ENCODE results near the gene PLEKHM1. TPM values are rescaled to one million over a fixed set of nuclear protein-coding genes. Genes with fewer than 3 reads are reported as not detected.
"Not testable (repeated sequence)": the region's sequence is repeated elsewhere in the genome, so short reads cannot be mapped to it uniquely, and the experiment has no call there.

The PLEKHM1 gene
- total RNA-seq, 1 donor = 62.5 TPM

DNA sequence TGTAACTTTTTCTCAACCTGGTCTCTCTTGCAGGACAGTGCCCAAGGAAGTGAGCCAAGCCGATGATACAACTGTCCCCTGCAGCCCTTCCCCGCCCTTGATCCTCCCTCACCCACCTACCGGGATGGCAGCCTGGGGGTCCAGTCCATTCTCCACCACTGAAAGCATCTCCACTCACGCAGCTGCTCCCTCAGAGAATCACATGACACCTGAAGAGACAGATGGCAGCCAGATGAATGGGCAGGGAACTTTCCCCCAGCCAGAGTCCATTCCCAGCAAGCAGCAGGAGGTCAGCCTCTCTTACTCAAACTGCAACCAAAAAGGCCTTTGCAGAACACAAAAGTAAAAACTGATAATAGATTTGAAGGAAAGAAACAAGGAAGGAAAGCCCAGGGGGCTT is 8.2 kb downstream of the PLEKHM1 start:
- not testable (repeated sequence) for H3K27me3 ChIP-seq (ENCODE audit: insufficient read depth, low read length); H3K4me3 ChIP-seq (ENCODE audit: low read length)

DNA sequence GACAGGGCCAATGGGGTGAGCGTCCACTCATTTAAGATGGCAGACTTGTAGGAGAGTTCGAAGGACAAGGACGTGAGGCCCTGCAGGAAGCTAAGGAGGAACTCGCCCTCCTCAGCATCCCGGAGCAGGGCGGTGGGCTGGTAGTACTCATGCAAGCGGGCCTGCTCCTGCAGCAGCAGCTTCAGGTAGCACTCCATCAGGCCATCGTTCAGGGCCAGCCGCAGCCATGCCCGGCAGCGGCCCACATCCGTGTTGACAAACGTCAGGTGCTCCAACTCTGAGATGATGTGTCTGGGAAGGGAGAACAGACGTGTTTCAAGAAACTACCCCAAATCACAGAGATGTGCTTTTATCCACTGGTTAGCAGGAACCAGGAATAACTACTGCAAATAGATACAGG is 15.1 kb downstream of the PLEKHM1 start:
- H3K9me3 ChIP-seq (ENCODE audit: low read depth, low read length) = not testable (repeated sequence)

More for the DNA sequence above, 8.2 kb downstream of the PLEKHM1 start:
- not testable (repeated sequence) for H3K9me3 ChIP-seq (ENCODE audit: low read depth, low read length)
- peaks cover 23% of the 10 kb centered on the region for H3K4me1 ChIP-seq (ENCODE audit: insufficient read depth, low read length)

DNA sequence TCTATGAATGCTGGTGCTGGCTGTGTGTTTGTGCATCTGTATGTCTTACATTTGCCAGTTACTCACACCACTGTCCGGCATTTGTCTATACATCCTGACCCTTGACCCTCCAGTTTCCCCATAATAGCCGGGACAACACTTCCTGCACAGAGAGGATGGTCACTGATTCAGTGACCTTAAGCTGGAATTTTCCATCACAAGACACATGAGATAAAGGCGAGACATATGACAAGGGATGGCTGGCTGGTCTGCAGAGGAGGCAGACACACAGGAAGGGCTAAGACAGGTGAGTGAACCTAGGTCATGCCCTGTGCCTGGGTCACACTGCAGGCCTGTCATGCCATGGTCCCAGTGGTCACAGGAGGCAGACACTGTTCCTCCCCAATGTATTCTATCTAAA is 18.3 kb downstream of the PLEKHM1 start:
- not testable (repeated sequence) for H3K9me3 ChIP-seq (ENCODE audit: low read depth, low read length); H3K4me3 ChIP-seq (ENCODE audit: low read length); H3K4me1 ChIP-seq (ENCODE audit: insufficient read depth, low read length); H3K27me3 ChIP-seq (ENCODE audit: insufficient read depth, low read length)

More for the DNA sequence above, 15.1 kb downstream of the PLEKHM1 start:
- H3K4me1 ChIP-seq (ENCODE audit: insufficient read depth, low read length); H3K27me3 ChIP-seq (ENCODE audit: insufficient read depth, low read length); H3K4me3 ChIP-seq (ENCODE audit: low read length): not testable (repeated sequence)

DNA sequence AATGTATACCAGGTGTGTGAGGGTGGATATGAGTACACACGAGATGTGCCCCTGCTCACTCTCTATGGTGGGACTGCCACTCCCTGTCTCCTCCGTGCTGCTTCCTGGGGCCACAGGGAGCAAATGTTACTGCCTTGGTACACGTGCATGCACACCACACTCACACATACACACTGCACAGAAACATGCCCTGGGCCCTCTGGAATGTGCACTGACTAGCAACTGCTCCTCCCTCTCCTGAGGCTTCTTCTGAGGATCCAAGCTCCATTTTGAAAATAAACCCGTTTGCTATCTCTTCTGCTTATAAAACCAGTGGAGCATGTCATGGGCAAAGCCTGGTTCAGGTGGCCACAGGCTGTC is 21.3 kb downstream of the PLEKHM1 start:
- not testable (repeated sequence) for H3K9me3 ChIP-seq (ENCODE audit: low read depth, low read length); H3K4me1 ChIP-seq (ENCODE audit: insufficient read depth, low read length); H3K4me3 ChIP-seq (ENCODE audit: low read length); H3K27me3 ChIP-seq (ENCODE audit: insufficient read depth, low read length)

DNA sequence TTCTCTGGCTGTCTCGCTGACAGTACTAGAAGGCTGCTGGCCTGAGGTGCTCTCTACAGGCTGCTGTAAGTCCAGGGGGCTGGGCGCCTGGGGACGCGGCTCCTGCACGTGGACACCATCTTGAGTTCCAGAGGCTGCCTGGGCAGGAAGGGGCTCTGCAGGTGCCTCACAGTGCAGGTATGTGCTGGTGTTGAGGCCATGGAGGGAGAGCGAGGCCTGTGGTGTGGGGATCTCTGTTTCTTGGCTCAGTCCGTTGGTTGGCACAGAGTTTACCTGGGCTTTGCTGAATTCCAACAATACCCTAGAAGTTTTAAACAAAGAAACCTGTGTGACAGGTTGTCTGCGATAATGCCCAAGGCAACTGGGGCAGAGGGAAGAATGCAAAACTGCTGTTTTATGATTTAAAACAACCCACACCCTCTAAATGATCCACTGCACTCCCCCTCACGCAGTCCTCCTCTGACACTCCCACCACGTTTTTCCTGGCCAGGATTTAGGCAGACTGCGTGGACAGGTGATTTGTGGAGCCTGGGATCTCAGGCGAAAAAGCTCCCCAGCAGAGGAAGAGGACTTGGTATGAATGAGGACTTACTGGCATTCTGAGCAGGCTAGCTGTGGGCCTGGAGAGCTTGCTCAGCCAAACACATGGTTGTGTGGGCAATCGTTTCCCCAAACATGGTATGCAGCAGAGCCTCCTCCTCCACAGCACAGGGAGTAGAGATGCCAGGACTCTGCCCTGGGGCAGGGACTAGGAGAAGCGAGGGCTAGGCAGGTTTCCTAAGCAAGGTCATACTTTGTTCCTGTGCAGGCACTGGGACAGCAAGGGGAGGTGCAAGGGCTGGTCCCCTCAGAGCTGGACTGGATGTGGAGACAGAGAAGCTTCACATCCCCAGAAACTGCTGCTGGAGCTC is 22.0 kb downstream of the PLEKHM1 start:
- not testable (repeated sequence) for H3K4me3 ChIP-seq (ENCODE audit: low read length); H3K4me1 ChIP-seq (ENCODE audit: insufficient read depth, low read length); H3K9me3 ChIP-seq (ENCODE audit: low read depth, low read length); H3K27me3 ChIP-seq (ENCODE audit: insufficient read depth, low read length)

DNA sequence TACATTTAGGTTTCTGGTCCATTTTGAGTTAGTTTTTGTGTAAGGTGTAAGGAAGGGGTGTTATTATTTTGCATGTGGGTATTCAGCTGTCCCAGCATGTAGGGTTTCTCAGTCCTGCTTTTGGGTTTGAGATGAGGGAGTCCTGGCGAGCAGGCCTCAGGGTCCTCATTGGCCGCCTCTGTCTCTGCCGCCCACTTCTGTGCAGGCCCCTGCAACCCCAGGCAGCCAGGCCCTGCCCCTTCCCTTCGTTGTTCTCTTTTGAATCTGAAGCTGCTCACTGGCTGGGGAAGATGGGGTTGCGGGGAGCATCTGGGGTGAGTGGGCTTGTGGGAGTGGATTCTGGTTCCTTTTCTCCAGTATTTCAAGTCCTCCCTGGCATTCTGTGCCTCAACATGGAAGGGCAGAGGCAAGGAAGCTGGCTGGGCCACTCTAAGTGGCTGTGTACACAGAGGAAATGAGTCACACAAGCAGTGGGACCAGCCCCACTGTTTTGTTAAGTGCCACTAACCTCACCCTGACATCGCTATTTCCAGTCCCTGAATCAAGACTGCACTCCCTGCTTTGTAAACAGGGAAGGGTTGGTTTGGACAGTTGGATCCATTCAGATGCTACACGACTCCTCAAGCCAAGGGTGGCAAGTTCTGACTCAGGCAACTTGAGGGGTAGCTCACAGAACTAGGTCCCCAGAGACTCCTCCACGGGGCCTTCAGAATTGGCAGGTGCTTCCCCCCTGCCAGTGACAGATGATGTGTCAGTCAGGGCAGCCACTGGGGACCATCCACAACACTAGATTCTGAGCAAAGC is 28.8 kb downstream of the PLEKHM1 start:
- not testable (repeated sequence) for H3K4me3 ChIP-seq (ENCODE audit: low read length); H3K27me3 ChIP-seq (ENCODE audit: insufficient read depth, low read length); H3K4me1 ChIP-seq (ENCODE audit: insufficient read depth, low read length); H3K9me3 ChIP-seq (ENCODE audit: low read depth, low read length)

DNA sequence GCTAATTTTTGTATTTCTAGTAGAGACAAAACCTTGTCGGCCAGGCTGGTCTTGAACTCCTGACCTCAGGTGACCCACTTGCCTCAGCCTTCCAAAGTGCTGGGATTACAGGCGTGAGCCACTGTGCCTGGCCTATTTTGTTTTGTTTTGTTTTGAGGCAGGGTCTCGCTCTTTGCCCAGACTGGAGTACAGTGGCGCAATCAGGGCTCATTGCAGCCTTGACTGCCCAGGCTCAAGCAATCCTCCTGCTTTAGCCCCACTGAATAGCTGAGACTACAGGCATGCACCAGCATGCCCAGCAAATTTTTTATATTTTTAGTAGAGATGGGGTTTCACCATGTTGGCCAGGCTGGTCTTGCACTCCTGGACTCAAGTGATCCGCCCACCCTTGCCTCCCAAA is 30.1 kb downstream of the PLEKHM1 start:
- H3K4me1 ChIP-seq (ENCODE audit: insufficient read depth, low read length); H3K4me3 ChIP-seq (ENCODE audit: low read length); H3K9me3 ChIP-seq (ENCODE audit: low read depth, low read length); H3K27me3 ChIP-seq (ENCODE audit: insufficient read depth, low read length): not testable (repeated sequence)

DNA sequence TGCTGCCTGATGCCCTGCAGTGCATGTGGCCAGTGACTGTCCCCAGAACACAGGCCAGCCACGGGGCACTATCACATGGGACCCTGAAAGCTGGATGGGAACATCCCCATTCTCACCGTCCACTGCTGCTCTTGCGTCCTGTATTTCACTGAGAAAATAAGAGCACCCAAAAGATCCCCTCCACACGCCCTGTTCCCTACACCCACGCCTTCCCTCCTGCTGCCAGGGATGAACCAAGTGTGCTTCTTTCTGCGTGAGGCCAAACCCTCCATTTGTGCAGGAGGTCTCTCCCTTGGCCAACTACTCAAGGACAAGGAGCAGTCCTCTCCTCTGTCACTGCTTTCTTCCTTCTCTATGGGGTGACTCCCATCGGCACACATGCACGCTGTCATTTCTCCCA is 36.2 kb downstream of the PLEKHM1 start:
- H3K9me3 ChIP-seq (ENCODE audit: low read depth, low read length); H3K4me3 ChIP-seq (ENCODE audit: low read length); H3K27me3 ChIP-seq (ENCODE audit: insufficient read depth, low read length); H3K4me1 ChIP-seq (ENCODE audit: insufficient read depth, low read length): not testable (repeated sequence)

DNA sequence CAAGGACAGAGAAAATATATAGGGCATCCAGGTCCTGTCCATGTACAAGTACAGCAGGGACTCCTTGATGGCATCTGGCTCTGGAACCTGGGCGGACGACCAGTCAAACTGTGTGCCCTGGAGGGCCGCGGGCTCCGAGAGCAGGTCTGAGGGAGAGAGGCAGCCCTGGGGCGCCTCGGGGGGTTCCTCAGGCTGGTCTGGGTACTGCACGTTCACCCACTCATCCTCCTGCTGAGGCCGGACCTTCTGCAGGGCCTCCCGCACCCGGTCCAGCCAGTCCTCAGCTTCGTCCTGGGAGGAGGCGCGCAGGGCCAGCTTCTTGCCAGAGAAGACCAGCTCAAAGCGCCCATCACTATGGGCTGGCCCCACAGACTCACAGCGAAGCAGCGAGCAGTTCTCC is 36.8 kb downstream of the PLEKHM1 start:
- H3K27me3 ChIP-seq (ENCODE audit: insufficient read depth, low read length); H3K9me3 ChIP-seq (ENCODE audit: low read depth, low read length); H3K4me3 ChIP-seq (ENCODE audit: low read length); H3K4me1 ChIP-seq (ENCODE audit: insufficient read depth, low read length): not testable (repeated sequence)

DNA sequence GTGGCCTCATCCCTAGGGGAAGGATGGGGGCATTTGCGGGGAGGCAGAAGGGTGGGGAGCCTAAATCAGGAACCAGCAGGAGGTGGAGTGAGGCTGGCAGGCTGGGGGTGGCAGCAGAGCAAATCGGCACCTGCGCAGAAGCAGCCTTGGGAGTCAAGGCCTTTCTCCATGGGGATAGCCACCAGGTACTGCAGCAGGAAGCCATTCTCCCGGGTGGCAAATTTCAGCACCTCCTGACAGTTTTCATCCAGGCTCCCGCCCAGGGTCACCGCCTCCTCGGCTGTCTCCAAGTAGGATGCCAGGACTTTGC is 37.3 kb downstream of the PLEKHM1 start:
- H3K4me3 ChIP-seq (ENCODE audit: low read length); H3K27me3 ChIP-seq (ENCODE audit: insufficient read depth, low read length); H3K9me3 ChIP-seq (ENCODE audit: low read depth, low read length); H3K4me1 ChIP-seq (ENCODE audit: insufficient read depth, low read length): not testable (repeated sequence)

DNA sequence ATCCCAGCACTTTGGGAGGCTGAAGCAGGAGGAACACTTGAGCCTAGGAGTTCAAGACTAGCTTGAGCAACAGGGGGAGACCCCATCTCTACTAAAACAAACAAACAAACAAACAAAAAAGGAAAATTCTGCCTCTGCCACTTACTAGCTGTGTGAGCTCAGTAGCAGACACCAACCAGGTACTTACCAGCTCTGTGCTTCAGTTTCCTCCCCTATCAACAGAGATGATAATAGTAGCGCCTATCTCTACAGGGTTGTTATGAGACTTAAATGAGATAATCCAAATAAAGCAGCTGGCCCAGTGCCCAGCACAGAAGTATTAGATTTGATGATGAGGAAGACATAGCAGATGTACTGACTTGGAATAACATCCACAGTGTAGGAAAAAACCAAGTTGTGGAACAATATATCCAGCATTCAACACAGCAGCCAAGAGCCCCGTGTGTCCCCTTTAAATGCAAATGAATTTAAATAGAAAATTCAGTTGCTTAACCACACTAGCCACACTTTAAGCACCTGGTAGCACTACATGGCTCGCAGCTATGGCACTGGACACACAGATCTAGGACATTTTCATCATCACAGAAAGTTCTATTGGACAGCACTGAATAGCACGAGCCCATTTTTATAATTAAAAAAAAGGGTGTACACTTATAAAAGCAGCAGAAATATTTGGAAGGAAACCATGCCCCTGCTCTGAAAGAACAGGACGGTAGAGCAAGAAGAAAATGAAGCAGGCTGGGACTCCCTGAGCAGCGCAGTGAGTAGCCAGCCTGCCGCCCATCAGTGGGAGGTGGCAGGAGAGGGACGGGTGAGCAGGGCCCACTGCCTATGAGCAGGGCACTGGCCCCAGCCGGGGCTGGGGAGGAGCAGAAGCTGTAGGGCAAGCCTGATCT is 37.9 kb downstream of the PLEKHM1 start:
- H3K27me3 ChIP-seq (ENCODE audit: insufficient read depth, low read length); H3K4me1 ChIP-seq (ENCODE audit: insufficient read depth, low read length); H3K4me3 ChIP-seq (ENCODE audit: low read length); H3K9me3 ChIP-seq (ENCODE audit: low read depth, low read length): not testable (repeated sequence)

DNA sequence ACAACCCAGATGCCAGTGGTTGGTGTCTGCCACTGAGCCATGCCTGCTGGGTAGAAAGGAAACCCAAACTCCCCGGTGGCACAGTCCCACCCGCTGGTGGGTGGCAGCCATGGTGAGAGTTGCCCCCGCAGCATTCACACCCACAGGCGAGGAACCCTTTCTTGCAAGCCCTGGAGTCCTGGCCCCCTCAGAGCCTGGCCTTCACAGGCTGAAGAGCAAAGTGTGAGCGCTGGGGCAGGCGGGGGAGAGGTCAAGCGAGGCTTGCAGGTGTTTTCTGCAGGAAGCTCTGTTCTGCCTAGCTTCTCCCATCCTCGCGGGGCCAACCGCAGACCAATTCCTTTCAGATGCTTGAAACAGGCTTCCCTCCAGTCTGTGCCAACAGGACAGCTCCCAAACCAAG is 38.9 kb downstream of the PLEKHM1 start:
- not testable (repeated sequence) for H3K27me3 ChIP-seq (ENCODE audit: insufficient read depth, low read length); H3K4me3 ChIP-seq (ENCODE audit: low read length); H3K9me3 ChIP-seq (ENCODE audit: low read depth, low read length); H3K4me1 ChIP-seq (ENCODE audit: insufficient read depth, low read length)

DNA sequence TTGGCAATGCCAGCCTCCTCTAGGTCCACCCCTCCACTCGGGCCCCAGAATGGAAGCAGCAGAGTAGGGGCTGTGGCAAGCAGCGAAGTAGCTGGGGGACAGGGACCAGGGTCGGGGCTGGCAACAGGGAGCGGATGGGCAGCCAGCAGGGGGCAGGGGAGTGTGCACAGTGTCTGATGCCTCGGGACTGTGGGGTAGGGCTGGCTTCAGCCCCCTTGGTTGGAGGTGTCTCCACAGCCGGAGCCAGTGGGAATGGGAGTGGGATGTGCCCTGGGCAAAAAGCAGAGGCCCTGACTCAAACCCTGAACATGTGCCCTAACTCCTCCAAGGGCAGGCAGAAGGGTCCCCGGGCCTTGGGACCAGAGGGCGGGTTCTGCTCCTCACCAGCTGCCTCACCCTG is 39.4 kb downstream of the PLEKHM1 start:
- Histone ChIP-seq H3K4me1 (ENCODE audit: insufficient read depth, low read length) (peaks cover 11% of the 10 kb centered on the region), H3K9me3 (ENCODE audit: low read depth, low read length) (no peaks in the 10 kb centered on the region), H3K27me3 (ENCODE audit: insufficient read depth, low read length) (no peaks in the 10 kb centered on the region), H3K4me3 (ENCODE audit: low read length) (no peak overlapping the region)

DNA sequence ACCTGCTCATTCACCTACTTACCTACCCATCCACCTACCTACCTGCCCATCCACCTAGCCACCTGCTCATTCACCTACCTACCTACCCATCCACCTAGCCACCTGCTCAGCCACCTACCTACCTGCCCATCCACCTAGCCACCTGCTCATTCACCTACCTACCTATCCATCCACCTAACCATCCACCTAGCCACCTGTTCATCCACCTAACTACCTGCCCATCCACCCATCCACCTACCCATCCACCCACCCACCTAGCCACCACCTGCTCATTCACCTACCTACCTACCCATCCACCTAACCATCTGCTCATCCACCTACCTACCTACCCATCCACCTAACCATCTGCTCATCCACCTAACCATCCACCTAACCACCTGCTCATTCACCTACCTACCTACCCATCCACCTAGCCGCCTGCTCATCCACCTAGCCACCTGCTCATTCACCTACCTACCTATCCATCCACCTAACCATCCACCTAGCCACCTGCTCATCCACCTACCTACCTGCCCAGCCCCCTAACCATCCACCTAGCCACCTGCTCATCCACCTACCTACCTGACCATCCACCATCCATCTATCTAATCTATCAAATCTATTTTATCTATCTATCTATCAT is 40.7 kb downstream of the PLEKHM1 start:
- not testable (repeated sequence) for H3K9me3 ChIP-seq (ENCODE audit: low read depth, low read length); H3K27me3 ChIP-seq (ENCODE audit: insufficient read depth, low read length); H3K4me3 ChIP-seq (ENCODE audit: low read length)
- peaks cover 14% of the 10 kb centered on the region for H3K4me1 ChIP-seq (ENCODE audit: insufficient read depth, low read length)

DNA sequence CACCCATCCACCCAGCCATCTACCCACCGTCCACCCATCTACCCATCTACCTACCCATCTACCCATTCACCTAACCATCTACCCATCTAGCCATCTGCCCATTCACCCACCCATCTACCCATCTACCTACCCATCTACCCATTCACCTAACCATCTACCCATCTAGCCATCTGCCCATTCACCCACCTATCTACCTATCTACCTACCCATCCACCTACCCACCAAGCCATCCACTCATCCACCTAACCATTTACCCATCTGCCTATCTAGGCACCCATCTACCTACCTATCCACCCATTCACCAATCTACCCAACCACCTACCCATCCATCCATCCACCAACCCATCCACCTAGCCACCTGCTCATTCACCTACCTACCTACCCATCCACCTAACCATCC is 41.3 kb downstream of the PLEKHM1 start:
- not testable (repeated sequence) for H3K4me3 ChIP-seq (ENCODE audit: low read length); H3K27me3 ChIP-seq (ENCODE audit: insufficient read depth, low read length); H3K9me3 ChIP-seq (ENCODE audit: low read depth, low read length)
- H3K4me1 ChIP-seq (ENCODE audit: insufficient read depth, low read length) = peaks cover 14% of the 10 kb centered on the region

Measured in mononuclear cell (primary cell).